Loucy (cell line): Measurements from ENCODE around the gene SMPDL3A.

Experiments
- H2AFZ ChIP-seq: fragments of 200-600 bp; sonication (generic); 2 replicates; pipeline ENCODE4 v1.6.0; 2016; ENCODE audit warnings: antibody characterized with exemption, mild to moderate bottlenecking, low read length, moderate library complexity
- H3F3A ChIP-seq: fragments of 200-600 bp; 2 replicates; pipeline ENCODE4 v1.6.0; 2016; ENCODE audit warnings: antibody characterized with exemption, low read depth, mild to moderate bottlenecking
- H3K27me3 ChIP-seq: fragments of 200-600 bp; sonication (generic); 2 replicates; pipeline ENCODE4 v1.6.1; 2014; ENCODE audit warnings: low read length, mild to moderate bottlenecking; ENCODE audit not compliant: insufficient read depth, poor library complexity, severe bottlenecking
- H3K36me3 ChIP-seq: fragments of 200-600 bp; sonication (generic); 2 replicates; pipeline ENCODE4 v1.6.1; 2016; ENCODE audit warnings: low read length; ENCODE audit not compliant: insufficient read depth
- H3K4me1 ChIP-seq: fragments of 200-600 bp; sonication (generic); 2 replicates; pipeline ENCODE4 v1.5.1; 2014; ENCODE audit warnings: low read length, mild to moderate bottlenecking; ENCODE audit not compliant: insufficient read depth, poor library complexity, severe bottlenecking
- H3K4me2 ChIP-seq: fragments of 200-600 bp; sonication (generic); 2 replicates; pipeline ENCODE4 v1.6.0; 2014; ENCODE audit warnings: antibody characterized with exemption, low read length, low read depth, mild to moderate bottlenecking; ENCODE audit not compliant: poor library complexity, severe bottlenecking
- H3K4me3 ChIP-seq: fragments of 200-600 bp; sonication (generic); 2 replicates; pipeline ENCODE4 v1.5.1; 2014; ENCODE audit warnings: low read length, mild to moderate bottlenecking, mixed read lengths; ENCODE audit not compliant: poor library complexity, severe bottlenecking
- H3K79me2 ChIP-seq: fragments of 200-600 bp; sonication (generic); 2 replicates; pipeline ENCODE4 v1.6.1; 2014; ENCODE audit warnings: low read length; ENCODE audit not compliant: insufficient read depth
- H3K9ac ChIP-seq: fragments of 200-600 bp; sonication (generic); 2 replicates; pipeline ENCODE4 v1.6.0; 2014; ENCODE audit warnings: mild to moderate bottlenecking, low read depth, low read length, moderate library complexity; ENCODE audit not compliant: poor library complexity, severe bottlenecking
- H3K9me2 ChIP-seq: fragments of 200-600 bp; sonication (generic); replicated peaks from 2 replicates; pipeline ENCODE4 v1.6.1; 2016; ENCODE audit warnings: low read depth, low read length, mixed read lengths
- H3K9me3 ChIP-seq: fragments of 200-600 bp; sonication (generic); 2 replicates; pipeline ENCODE4 v1.6.1; 2014; ENCODE audit warnings: mild to moderate bottlenecking, antibody characterized with exemption, low read length, low read depth; ENCODE audit not compliant: insufficient read depth
- H4K20me1 ChIP-seq: fragments of 200-600 bp; sonication (generic); 2 replicates; pipeline ENCODE4 v1.6.0; 2014; ENCODE audit warnings: antibody characterized with exemption, low read length, mild to moderate bottlenecking; ENCODE audit not compliant: insufficient read depth, poor library complexity, severe bottlenecking
- CTCF ChIP-seq: fragments of 200-600 bp; sonication (generic); conservative IDR thresholded peaks from 2 replicates; pipeline ENCODE4 v1.5.1; 2014; ENCODE audit warnings: mild to moderate bottlenecking, antibody characterized with exemption, low read length
- EZH2phosphoT487 ChIP-seq: fragments of 200-600 bp; IDR thresholded peaks from 2 replicates; pipeline ENCODE4 v1.6.1; 2018; ENCODE audit warnings: antibody characterized with exemption, mild to moderate bottlenecking, moderate library complexity, borderline replicate concordance

The SMPDL3A gene

GRCh38 chr6:122779667-122780066, 9.4 kb upstream of the SMPDL3A start, which contains the start of gene FABP7:
Gene FABP7 (plus strand): TSS chr6:122779716. CDS start chr6:122779795, 79 bp downstream.
- no peak within 1 kb of the TSS for H2AFZ ChIP-seq
- H3K79me2 ChIP-seq, result no peaks in the 10 kb centered on the region
- no peak within 1 kb of the TSS for H3K4me3 ChIP-seq
- no peak within 1 kb of the TSS for H3K9ac ChIP-seq
- no peaks in the 10 kb centered on the region for H3K9me2 ChIP-seq
- H3K4me2 ChIP-seq, result no peak within 1 kb of the TSS
- no peaks in the 10 kb centered on the region for H3K9me3 ChIP-seq
- H3K27me3 ChIP-seq, result no peaks in the 10 kb centered on the region
- TF ChIP-seq CTCF, result no peak
- no peak for TF ChIP-seq EZH2phosphoT487
- H4K20me1 ChIP-seq, result no peaks in the 10 kb centered on the region
- no peaks in the 10 kb centered on the region for H3K4me1 ChIP-seq
- no peaks in the 10 kb centered on the region for H3F3A ChIP-seq
- no peaks in the 10 kb centered on the region for H3K36me3 ChIP-seq

DNA sequence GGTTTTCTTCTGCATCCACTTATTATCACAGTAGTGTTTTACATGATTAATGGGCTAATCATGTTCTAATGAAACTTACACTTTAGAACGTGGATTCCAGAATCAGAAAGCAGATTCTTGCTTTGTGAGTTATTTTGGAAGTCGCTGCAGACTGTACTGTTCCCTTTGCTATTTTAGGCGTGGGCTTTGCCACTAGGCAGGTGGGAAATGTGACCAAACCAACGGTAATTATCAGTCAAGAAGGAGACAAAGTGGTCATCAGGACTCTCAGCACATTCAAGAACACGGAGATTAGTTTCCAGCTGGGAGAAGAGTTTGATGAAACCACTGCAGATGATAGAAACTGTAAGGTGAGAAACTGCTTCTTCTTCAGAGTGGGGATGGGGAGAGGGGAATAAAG, 8.9 kb upstream of the SMPDL3A start:
- TF ChIP-seq CTCF (no peak), EZH2phosphoT487 (no peak)
- Histone ChIP-seq H2AFZ (no peak overlapping the region), H3K27me3 (no peaks in the 10 kb centered on the region), H4K20me1 (no peaks in the 10 kb centered on the region), H3K9me2 (no peaks in the 10 kb centered on the region), H3K4me3 (no peak overlapping the region), H3K9ac (no peak overlapping the region), H3K9me3 (no peaks in the 10 kb centered on the region), H3K4me1 (no peaks in the 10 kb centered on the region), H3K36me3 (no peaks in the 10 kb centered on the region), H3F3A (no peaks in the 10 kb centered on the region), H3K79me2 (no peaks in the 10 kb centered on the region), H3K4me2 (no peak overlapping the region)

DNA sequence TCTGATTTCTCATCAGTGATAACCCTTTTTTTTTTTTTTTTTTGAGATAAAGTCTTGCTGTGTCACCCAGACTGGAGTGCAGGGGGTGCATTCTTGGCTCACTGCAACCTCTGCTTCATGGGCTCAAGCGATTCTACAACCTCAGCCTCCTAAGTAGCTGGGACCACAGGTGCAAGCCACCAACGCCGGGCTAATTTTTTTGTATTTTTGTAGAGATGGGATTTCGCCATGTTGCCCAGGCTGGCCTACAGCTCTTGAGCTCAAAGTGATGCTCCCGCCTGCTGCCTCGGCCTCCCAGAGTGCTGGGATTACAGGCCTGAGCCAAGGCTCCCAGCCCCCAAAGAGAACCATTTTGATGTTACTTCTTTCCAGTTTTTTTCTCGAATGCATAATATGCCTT, 7.3 kb upstream of the SMPDL3A start:
- no peak overlapping the region for H3K4me3 ChIP-seq
- no peaks in the 10 kb centered on the region for H3K27me3 ChIP-seq
- H3K4me2 ChIP-seq, result no peak overlapping the region
- H3K79me2 ChIP-seq, result no peaks in the 10 kb centered on the region
- H3K9me2 ChIP-seq, result no peaks in the 10 kb centered on the region
- H3K36me3 ChIP-seq, result no peaks in the 10 kb centered on the region
- no peaks in the 10 kb centered on the region for H3F3A ChIP-seq
- H3K4me1 ChIP-seq, result no peaks in the 10 kb centered on the region
- H3K9ac ChIP-seq, result no peak overlapping the region
- no peaks in the 10 kb centered on the region for H3K9me3 ChIP-seq
- TF ChIP-seq CTCF (no peak), EZH2phosphoT487 (no peak)
- H4K20me1 ChIP-seq, result no peaks in the 10 kb centered on the region
- no peak overlapping the region for H2AFZ ChIP-seq
